Chondrocyte (in vitro differentiated cells): ENCODE data around the gene LAMP1. TPM values are rescaled to one million over a fixed set of nuclear protein-coding genes. Genes with fewer than 3 reads are reported as not detected.
A peak's percentile ranks its signal among the peaks of the same experiment; 100 is the strongest.

Source experiments
- DNase-seq: peaks from one replicate; pipeline ENCODE4 v3.0.0; 2021; ENCODE audit warnings: mixed read lengths, low spot score
- H3K27ac Mint-ChIP-seq: one replicate; pipeline ENCODE4 v1.8.0; 2021; ENCODE audit warnings: mild to moderate bottlenecking, moderate library complexity, mixed read lengths; ENCODE audit not compliant: unreplicated experiment
- H3K27me3 Mint-ChIP-seq: 2 replicates; pipeline ENCODE4 v1.8.0; 2021; ENCODE audit warnings: low read depth, mixed read lengths
- H3K36me3 Mint-ChIP-seq: 2 replicates; pipeline ENCODE4 v1.8.0; 2021; ENCODE audit warnings: low read depth, mixed read lengths
- H3K4me1 Mint-ChIP-seq: 2 replicates; pipeline ENCODE4 v1.8.0; 2021; ENCODE audit warnings: low read depth, mild to moderate bottlenecking, mixed read lengths
- H3K4me3 Mint-ChIP-seq: one replicate; pipeline ENCODE4 v1.8.0; 2021; ENCODE audit warnings: mild to moderate bottlenecking, moderate library complexity, mixed read lengths; ENCODE audit not compliant: unreplicated experiment
- H3K9me3 Mint-ChIP-seq: 2 replicates; pipeline ENCODE4 v1.8.0; 2021; ENCODE audit warnings: low read depth, mixed read lengths
- total RNA-seq: library from RNA; stranded (reverse); gene quantifications from 3 replicates; pipeline ENCODE4 v1.2.1, GENCODE V29; 2021
- TF ChIP-seq, protein P1 (sequence below): fragments of 200-600 bp; sonication (generic); IDR thresholded peaks from 2 replicates; pipeline ENCODE4 v1.5.0; 2021; ENCODE audit warnings: antibody characterized with exemption, mild to moderate bottlenecking, moderate library complexity

Gene LAMP1
- total RNA-seq, 1 donor from 2014 or later = 332 TPM

- Mint-ChIP-seq H3K27me3 (peaks cover 6% of the 10 kb centered on the region), H3K4me1 (peaks cover 9% of the 10 kb centered on the region), H3K4me3 (no peak overlapping the region), H3K36me3 (no peaks in the 10 kb centered on the region), H3K9me3 (no peaks in the 10 kb centered on the region), H3K27ac (no peak overlapping the region)
- no peak for DNase-seq
- TF ChIP-seq, protein P1, sequence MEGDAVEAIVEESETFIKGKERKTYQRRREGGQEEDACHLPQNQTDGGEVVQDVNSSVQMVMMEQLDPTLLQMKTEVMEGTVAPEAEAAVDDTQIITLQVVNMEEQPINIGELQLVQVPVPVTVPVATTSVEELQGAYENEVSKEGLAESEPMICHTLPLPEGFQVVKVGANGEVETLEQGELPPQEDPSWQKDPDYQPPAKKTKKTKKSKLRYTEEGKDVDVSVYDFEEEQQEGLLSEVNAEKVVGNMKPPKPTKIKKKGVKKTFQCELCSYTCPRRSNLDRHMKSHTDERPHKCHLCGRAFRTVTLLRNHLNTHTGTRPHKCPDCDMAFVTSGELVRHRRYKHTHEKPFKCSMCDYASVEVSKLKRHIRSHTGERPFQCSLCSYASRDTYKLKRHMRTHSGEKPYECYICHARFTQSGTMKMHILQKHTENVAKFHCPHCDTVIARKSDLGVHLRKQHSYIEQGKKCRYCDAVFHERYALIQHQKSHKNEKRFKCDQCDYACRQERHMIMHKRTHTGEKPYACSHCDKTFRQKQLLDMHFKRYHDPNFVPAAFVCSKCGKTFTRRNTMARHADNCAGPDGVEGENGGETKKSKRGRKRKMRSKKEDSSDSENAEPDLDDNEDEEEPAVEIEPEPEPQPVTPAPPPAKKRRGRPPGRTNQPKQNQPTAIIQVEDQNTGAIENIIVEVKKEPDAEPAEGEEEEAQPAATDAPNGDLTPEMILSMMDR = no peak
Measured at GRCh38 chr13:113361406-113361805, 64.4 kb downstream of the LAMP1 start.

- DNase-seq = no peak
- Mint-ChIP-seq H3K36me3 (no peaks in the 10 kb centered on the region), H3K27ac (no peak overlapping the region), H3K4me1 (peaks cover 5% of the 10 kb centered on the region), H3K9me3 (no peaks in the 10 kb centered on the region), H3K27me3 (peaks cover 3% of the 10 kb centered on the region), H3K4me3 (peak overlapping the region; percentile 19)
- TF ChIP-seq, protein P1 = no peak
Measured at GRCh38 chr13:113364311-113364889, 67.4 kb downstream of the LAMP1 start.

GRCh38 chr13:113364901-113365582, 68.0 kb downstream of the LAMP1 start:
- H3K36me3 Mint-ChIP-seq = no peaks in the 10 kb centered on the region
- H3K9me3 Mint-ChIP-seq = no peaks in the 10 kb centered on the region
- H3K27me3 Mint-ChIP-seq = peaks cover 3% of the 10 kb centered on the region
- H3K4me1 Mint-ChIP-seq = peaks cover 5% of the 10 kb centered on the region
- DNase-seq = no peak
- H3K4me3 Mint-ChIP-seq = peak overlapping the region; percentile 19
- TF ChIP-seq, protein P1 = no peak
- H3K27ac Mint-ChIP-seq = no peak overlapping the region

DNA sequence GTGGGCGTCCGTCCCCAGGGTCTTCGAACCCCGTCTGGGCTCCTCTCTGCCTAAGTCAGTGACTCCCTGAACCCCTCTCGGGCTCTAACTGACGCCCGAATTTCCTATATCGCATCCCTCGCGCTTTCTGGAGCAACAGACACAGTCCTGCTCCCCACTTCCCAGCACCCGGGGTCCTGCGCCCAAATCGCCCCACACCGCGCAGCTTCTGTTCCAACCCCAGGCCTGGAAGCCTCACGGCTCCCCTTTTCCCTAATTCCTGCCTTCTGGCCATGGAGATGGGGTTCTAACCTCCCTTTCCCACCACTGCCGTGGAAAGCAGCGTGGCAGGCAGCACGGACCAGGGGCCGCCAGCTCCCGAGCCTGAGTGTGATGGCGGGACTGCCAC, 68.5 kb downstream of the LAMP1 start:
- Mint-ChIP-seq H3K4me1 (peaks cover 5% of the 10 kb centered on the region), H3K27ac (no peak overlapping the region), H3K9me3 (no peaks in the 10 kb centered on the region), H3K27me3 (peaks cover 3% of the 10 kb centered on the region), H3K4me3 (peak overlapping the region; percentile 49), H3K36me3 (no peaks in the 10 kb centered on the region)
- TF ChIP-seq, protein P1 = no peak
- DNase-seq = no peak

- Mint-ChIP-seq H3K27ac (no peak overlapping the region), H3K36me3 (no peaks in the 10 kb centered on the region), H3K27me3 (peaks cover 3% of the 10 kb centered on the region), H3K4me3 (peak overlapping the region; percentile 49), H3K4me1 (peaks cover 5% of the 10 kb centered on the region), H3K9me3 (no peaks in the 10 kb centered on the region)
- no peak for DNase-seq
- TF ChIP-seq, protein P1 = no peak
Measured at GRCh38 chr13:113365971-113366588, 69.0 kb downstream of the LAMP1 start.
